ENCODE data around the gene SIGLEC10. TPM values are rescaled to one million over a fixed set of nuclear protein-coding genes. Genes with fewer than 3 reads are reported as not detected.
"Not testable (repeated sequence)": the region's sequence is repeated elsewhere in the genome, so short reads cannot be mapped to it uniquely, and the experiment has no call there.

The SIGLEC10 gene
- polyA plus RNA-seq, 1 experiment, result not detected

DNA sequence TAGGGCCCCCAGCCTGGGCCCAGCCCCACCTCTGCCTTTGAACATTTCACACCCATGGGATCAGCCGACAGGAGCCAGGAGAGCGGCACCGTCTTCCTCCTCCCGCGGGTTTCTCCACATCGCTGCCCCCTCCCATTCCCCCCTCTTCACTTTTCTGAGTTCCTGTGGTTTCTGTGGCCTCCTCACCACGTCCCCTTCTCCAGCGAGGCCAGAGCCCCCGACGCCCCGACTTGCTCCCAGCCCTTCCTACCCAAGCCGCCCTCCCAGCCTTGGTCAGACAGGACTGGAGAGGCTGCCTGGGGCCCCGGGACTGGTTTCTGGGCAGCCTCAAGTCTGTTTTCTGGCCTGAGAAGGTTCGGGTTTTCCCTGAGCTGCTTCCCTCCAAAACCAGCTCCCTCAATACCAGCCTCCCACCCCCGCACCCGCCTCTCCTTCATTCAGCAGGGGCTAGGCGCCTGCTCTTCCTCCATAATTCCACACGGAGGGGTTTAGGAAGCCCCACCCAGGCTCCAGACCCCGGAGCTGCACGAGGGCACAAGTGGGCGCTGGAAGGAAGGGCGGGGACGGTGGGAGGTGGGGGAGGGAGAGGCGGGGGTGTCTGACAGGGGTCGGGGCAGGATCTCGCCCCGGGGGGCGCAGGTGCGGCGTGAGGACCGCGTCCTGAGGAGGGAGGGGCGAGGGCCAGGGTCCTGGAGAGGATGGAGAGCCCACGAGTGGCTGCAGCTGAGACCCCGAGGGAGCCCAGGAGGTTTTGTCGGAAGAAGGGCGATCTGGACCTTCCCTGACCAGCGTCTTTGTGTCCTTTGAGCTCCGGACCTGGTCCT lies 4.0 kb upstream of the SIGLEC10 start:
- 0 out of 2 replicates have a peak, but pooled peaks have one; percentile 4 for TF ChIP-seq CTCF (IDR thresholded peaks at IDR 0.05; ENCODE audit: insufficient read depth, low read depth, low read length)
- H3K27me3 ChIP-seq (ENCODE audit: control insufficient read depth, insufficient read depth, low read length), result no peaks in the 10 kb centered on the region
- H3K36me3 ChIP-seq (ENCODE audit: control insufficient read depth, insufficient read depth, low read length), result no peaks in the 10 kb centered on the region
- ChIA-PET POLR2A (no interaction called here), CTCF (interaction anchor here (0.6 to 2.7 kb wide), 19 partner anchors 11 to 356 kb away, joined by 3 to 10 read pairs (median 3); partner anchors contain the start of gene HAS1)
- DNase-seq (ENCODE audit: low read depth), result no peak
- no peak overlapping the region for H3K4me3 ChIP-seq (ENCODE audit: low read depth, low read length)

GRCh38 chr19:51420511-51420910 lies 3.1 kb upstream of the SIGLEC10 start:
- ChIA-PET POLR2A (interaction anchor here (0.6 kb wide), 1 partner anchor 46 kb away, joined by 3 read pairs; no protein-coding TSS in a partner anchor), CTCF (interaction anchor here (0.7 to 2.7 kb wide), 6 partner anchors 10 to 237 kb away, joined by 3 to 10 read pairs (median 6); no protein-coding TSS in a partner anchor)
- not testable (repeated sequence) for DNase-seq (ENCODE audit: low read depth); H3K36me3 ChIP-seq (ENCODE audit: control insufficient read depth, insufficient read depth, low read length); H3K4me3 ChIP-seq (ENCODE audit: low read depth, low read length); H3K27me3 ChIP-seq (ENCODE audit: control insufficient read depth, insufficient read depth, low read length)

GRCh38 chr19:51418707-51419106 lies 1.3 kb upstream of the SIGLEC10 start:
- ChIA-PET POLR2A (no interaction called here), CTCF (interaction anchor here (1.0 to 2.9 kb wide), 2 partner anchors 21 to 121 kb away, joined by 3 to 16 read pairs; no protein-coding TSS in a partner anchor)
- TF ChIP-seq CTCF (IDR thresholded peaks at IDR 0.05; ENCODE audit: insufficient read depth, low read depth, low read length), result no peak
- Histone ChIP-seq H3K4me3 (ENCODE audit: low read depth, low read length) (no peak overlapping the region), H3K27me3 (ENCODE audit: control insufficient read depth, insufficient read depth, low read length) (no peaks in the 10 kb centered on the region), H3K36me3 (ENCODE audit: control insufficient read depth, insufficient read depth, low read length) (no peaks in the 10 kb centered on the region)
- DNase-seq (ENCODE audit: low read depth), result no peak

DNA sequence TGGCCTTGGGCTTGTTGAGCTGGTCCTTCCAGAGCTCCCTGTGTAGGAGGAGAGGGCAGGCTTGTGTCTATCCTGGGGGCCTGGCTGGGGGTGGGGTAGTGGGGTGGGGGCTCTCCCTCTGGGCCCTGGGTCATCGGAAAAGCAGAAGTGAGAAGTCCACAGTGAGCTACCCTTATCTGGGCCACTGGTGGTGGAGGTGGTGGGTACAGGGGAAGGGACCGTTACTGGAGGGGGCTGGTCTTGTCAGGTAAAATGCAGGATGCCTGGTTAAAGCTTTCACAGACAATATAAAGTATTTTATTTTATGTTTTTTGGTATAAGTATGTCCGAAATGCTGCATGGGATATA lies 342 bp upstream of the SIGLEC10 start:
- Histone ChIP-seq H3K36me3 (ENCODE audit: control insufficient read depth, insufficient read depth, low read length) (no peaks in the 10 kb centered on the region), H3K4me3 (ENCODE audit: low read depth, low read length) (no peak overlapping the region), H3K27me3 (ENCODE audit: control insufficient read depth, insufficient read depth, low read length) (no peaks in the 10 kb centered on the region)
- DNase-seq (ENCODE audit: low read depth), result no peak
- no peak for TF ChIP-seq CTCF (IDR thresholded peaks at IDR 0.05; ENCODE audit: insufficient read depth, low read depth, low read length)
- ChIA-PET POLR2A (no interaction called here), CTCF (interaction anchor here (1.0 to 2.9 kb wide), 3 partner anchors 10 to 120 kb away, joined by 3 to 16 read pairs (median 5); no protein-coding TSS in a partner anchor)

- H3K4me3 ChIP-seq (ENCODE audit: low read depth, low read length); H3K36me3 ChIP-seq (ENCODE audit: control insufficient read depth, insufficient read depth, low read length); DNase-seq (ENCODE audit: low read depth); H3K27me3 ChIP-seq (ENCODE audit: control insufficient read depth, insufficient read depth, low read length); POLR2A ChIA-PET: not testable (repeated sequence)
- CTCF ChIA-PET, result interaction anchor here (2.9 kb wide), 1 partner anchor 18 kb away, joined by 16 read pairs; no protein-coding TSS in a partner anchor
Observed at GRCh38 chr19:51416422-51416821, 1.0 kb downstream of the SIGLEC10 start.

DNA sequence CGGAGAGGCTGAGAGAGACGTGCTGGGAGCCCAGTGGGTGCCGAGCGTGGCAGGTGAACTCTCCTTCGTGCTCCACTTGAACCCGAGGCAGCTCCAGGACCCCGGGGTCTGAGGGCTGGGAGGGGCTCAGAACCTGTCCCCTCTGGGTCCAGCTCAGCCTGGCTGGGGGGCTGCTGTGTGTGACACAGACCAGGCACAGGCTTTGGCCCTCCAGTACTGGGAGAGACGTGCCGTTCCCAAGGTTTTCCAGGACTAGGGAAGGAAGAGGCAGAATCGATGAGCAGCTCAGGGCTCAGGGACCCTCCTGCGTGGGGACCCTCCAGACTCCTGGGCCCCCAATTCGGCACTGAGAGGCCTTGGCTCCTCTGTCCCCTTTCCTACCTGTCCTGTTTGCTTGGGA lies 2.3 kb downstream of the SIGLEC10 start:
- ChIA-PET CTCF (no interaction called here), POLR2A (no interaction called here)
- H3K4me3 ChIP-seq (ENCODE audit: low read depth, low read length), result no peak overlapping the region
- no peaks in the 10 kb centered on the region for H3K27me3 ChIP-seq (ENCODE audit: control insufficient read depth, insufficient read depth, low read length)
- no peak for TF ChIP-seq CTCF (IDR thresholded peaks at IDR 0.05; ENCODE audit: insufficient read depth, low read depth, low read length)
- H3K36me3 ChIP-seq (ENCODE audit: control insufficient read depth, insufficient read depth, low read length), result no peaks in the 10 kb centered on the region
- no peak for DNase-seq (ENCODE audit: low read depth)
